Prostate gland (tissue), 2 donors: ENCODE data around the gene TMCO1. TPM values are rescaled to one million over a fixed set of nuclear protein-coding genes. Genes with fewer than 3 reads are reported as not detected.
"Not testable (repeated sequence)": the region's sequence is repeated elsewhere in the genome, so short reads cannot be mapped to it uniquely, and the experiment has no call there.

ENCODE experiments used
- DNase-seq: peaks from one replicate; pipeline ENCODE4 v3.0.0-alpha.2; 2019; ENCODE audit warnings: low spot score
- H3K27ac ChIP-seq, 2 donors: fragments of 200-600 bp; sonication (generic); 2 replicates each; pipeline ENCODE4 v1.5.1; 2017 to 2019
- H3K27me3 ChIP-seq: fragments of 200-600 bp; sonication (generic); replicated peaks from 2 replicates; pipeline ENCODE4 v1.5.1; 2019; ENCODE audit not compliant: insufficient read depth
- H3K36me3 ChIP-seq, 2 donors: fragments of 200-600 bp; sonication (generic); 1 replicate in 1 of 2; 2 replicates in 1 of 2; pipeline versions ENCODE4 v1.5.1 to v1.8.1; 2017 to 2019
- H3K4me1 ChIP-seq: fragments of 200-600 bp; sonication (generic); replicated peaks from 2 replicates; pipeline ENCODE4 v1.5.1; 2019
- H3K4me3 ChIP-seq, 2 donors: fragments of 200-600 bp; sonication (generic); 2 replicates each; pipeline ENCODE4 v1.5.1; 2017 to 2019
- H3K9me3 ChIP-seq: fragments of 200-600 bp; sonication (generic); 2 replicates; pipeline ENCODE4 v1.5.1; 2017
- CTCF ChIP-seq, 4 experiments: fragments of 200-600 bp in 2 of 4; fragments of 450-650 bp in 2 of 4; sonication (generic) in 2 of 4; IDR thresholded peaks; 1 replicate in 3 of 4; 2 replicates in 1 of 4; pipeline ENCODE4 v1.5.1; 2016 to 2019; ENCODE audit warnings: antibody characterized with exemption in 4 of 4, mild to moderate bottlenecking in 2 of 4, moderate library complexity in 2 of 4
- POLR2A ChIP-seq: fragments of 450-650 bp; IDR thresholded peaks from one replicate; pipeline ENCODE4 v1.6.1; 2016; ENCODE audit warnings: antibody characterized with exemption, mild to moderate bottlenecking
- POLR2AphosphoS5 ChIP-seq: sonication (generic); formaldehyde crosslinking; IDR thresholded peaks from one replicate; pipeline ENCODE4 v1.6.1; 2017; ENCODE audit warnings: antibody characterized with exemption
- WGBS: methylation state at CpG from one replicate; pipeline ENCODE4 v1.1.5; 2018; 5-methylcytosine and 5-hydroxymethylcytosine counted together
- intact Hi-C: fragments of 100-400 bp; cut with DNase I; formaldehyde crosslinking; loops from one replicate; pipeline ENCODE4 v1.14.2; 2022
- total RNA-seq, 2 donors: library from RNA; depleted of rRNA; stranded (reverse); fragments of >200 nt; gene quantifications; one replicate each; pipeline ENCODE4 v1.1.0, GENCODE V29; 2016

Gene TMCO1
- total RNA-seq, 2 donors from 2014 or later, result 90.8 to 120 TPM

DNA sequence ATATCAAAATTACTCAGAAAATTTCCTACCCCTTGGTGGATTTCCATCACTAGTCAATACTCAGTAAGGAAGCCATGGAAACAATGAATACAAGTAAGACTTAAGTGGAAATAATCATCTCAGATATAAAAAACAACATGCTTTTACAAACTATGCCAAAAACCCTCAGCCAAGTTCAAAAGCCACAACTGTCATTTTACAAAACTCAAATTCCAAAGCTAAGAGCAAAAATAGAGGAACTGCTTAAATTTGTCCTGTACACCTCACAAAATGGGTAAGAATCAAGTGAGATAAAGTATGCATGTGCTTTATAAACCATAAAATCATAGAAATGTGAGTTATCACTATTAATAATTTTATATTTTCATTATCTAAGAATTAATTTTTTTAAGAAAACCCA is 9.6 kb downstream of the TMCO1 start:
- Histone ChIP-seq H3K36me3 (no peaks in the 10 kb centered on the region), H3K4me3 (no peak overlapping the region)
- intact Hi-C loops, result no loop called here

GRCh38 chr1:165755393-165756010 is 13.2 kb downstream of the TMCO1 start:
- Histone ChIP-seq H3K36me3 (no peaks in the 10 kb centered on the region), H3K27ac (no peak overlapping the region), H3K4me1 (no peaks in the 10 kb centered on the region), H3K27me3 (no peaks in the 10 kb centered on the region), H3K9me3 (no peaks in the 10 kb centered on the region), H3K4me3 (no peak overlapping the region)
- intact Hi-C loops, result no loop called here
- no peak for TF ChIP-seq CTCF (IDR thresholded peaks at IDR 0.05)
- no peak for DNase-seq

More for the DNA sequence above, 9.6 kb downstream of the TMCO1 start:
- Histone ChIP-seq H3K27ac (no peak overlapping the region), H3K27me3 (no peaks in the 10 kb centered on the region), H3K4me1 (no peaks in the 10 kb centered on the region), H3K9me3 (no peaks in the 10 kb centered on the region)
- TF ChIP-seq POLR2AphosphoS5, result no peak
- TF ChIP-seq POLR2A, result no peak
- no peak for TF ChIP-seq CTCF (IDR thresholded peaks at IDR 0.05)
- no peak for DNase-seq

- intact Hi-C loops, result no loop called here
- no peaks in the 10 kb centered on the region for H3K27me3 ChIP-seq
- DNase-seq, result no peak
- H3K36me3 ChIP-seq, result no peaks in the 10 kb centered on the region
- H3K27ac ChIP-seq, result no peak overlapping the region
- no peaks in the 10 kb centered on the region for H3K9me3 ChIP-seq
- TF ChIP-seq CTCF (IDR thresholded peaks at IDR 0.05), result no peak
- TF ChIP-seq POLR2A, result no peak
- no peak for TF ChIP-seq POLR2AphosphoS5
- no peaks in the 10 kb centered on the region for H3K4me1 ChIP-seq
- H3K4me3 ChIP-seq, result no peak overlapping the region
These were observed 14.7 kb downstream of the TMCO1 start for GRCh38 chr1:165753934-165754333.

GRCh38 chr1:165748550-165748949 is 20.1 kb downstream of the TMCO1 start:
- DNase-seq, result no peak
- no peaks in the 10 kb centered on the region for H3K27me3 ChIP-seq
- H3K4me1 ChIP-seq, result no peaks in the 10 kb centered on the region
- no peak overlapping the region for H3K4me3 ChIP-seq
- no peak overlapping the region for H3K27ac ChIP-seq
- no peaks in the 10 kb centered on the region for H3K36me3 ChIP-seq
- intact Hi-C loops, result no loop called here
- H3K9me3 ChIP-seq, result no peaks in the 10 kb centered on the region
- TF ChIP-seq POLR2AphosphoS5 (no peak), CTCF (IDR thresholded peaks at IDR 0.05) (no peak), POLR2A (no peak)
- 92% methylated on average over 1 of the region's 1 CpG for WGBS

- H3K36me3 ChIP-seq, result no peaks in the 10 kb centered on the region
These were observed 20.8 kb downstream of the TMCO1 start for GRCh38 chr1:165747632-165748447.

DNA sequence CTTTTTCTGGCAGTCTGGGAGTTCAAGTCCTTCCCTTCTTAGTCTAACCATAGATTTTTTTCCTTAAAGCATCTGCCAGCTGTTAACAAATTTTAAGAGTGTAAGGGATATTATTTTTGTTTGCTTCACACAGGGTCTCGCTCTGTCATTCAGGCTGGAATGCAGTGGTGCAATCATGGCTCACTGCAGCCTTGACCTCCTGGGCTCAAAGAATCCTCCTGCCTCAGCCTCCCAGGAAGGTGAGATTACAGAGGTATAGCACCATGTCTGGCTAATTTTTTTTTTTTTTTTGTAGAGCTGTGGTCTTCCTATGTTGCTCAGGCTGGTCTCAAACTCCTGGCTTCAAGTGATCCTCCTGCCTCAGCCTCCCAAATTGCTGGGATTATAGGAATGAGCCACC is 23.8 kb downstream of the TMCO1 start:
- H3K9me3 ChIP-seq, H3K4me1 ChIP-seq, H3K27me3 ChIP-seq, DNase-seq, H3K27ac ChIP-seq, H3K4me3 ChIP-seq, H3K36me3 ChIP-seq, intact Hi-C loops: not testable (repeated sequence)
- WGBS, result 96% methylated on average over 1 of the region's 1 CpG

More at GRCh38 chr1:165747632-165748447, 20.8 kb downstream of the TMCO1 start:
- Histone ChIP-seq H3K27ac (no peak overlapping the region), H3K9me3 (no peaks in the 10 kb centered on the region), H3K4me1 (no peaks in the 10 kb centered on the region), H3K4me3 (no peak overlapping the region), H3K27me3 (no peaks in the 10 kb centered on the region)
- WGBS, result 92% methylated on average over 9 of the region's 9 CpGs
- no peak for DNase-seq
- intact Hi-C loops, result no loop called here
- TF ChIP-seq POLR2A (no peak), POLR2AphosphoS5 (no peak), CTCF (IDR thresholded peaks at IDR 0.05) (no peak)
